HG03521 (cell line): Measurements from ENCODE around the gene DPP3.

Source experiments
- ATAC-seq: cut with Tn5 transposase; IDR thresholded peaks from one replicate; pipeline ENCODE4 v1.9.1; 2021; ENCODE audit warnings: mild to moderate bottlenecking, moderate library complexity; ENCODE audit not compliant: unreplicated experiment

The DPP3 gene

DNA sequence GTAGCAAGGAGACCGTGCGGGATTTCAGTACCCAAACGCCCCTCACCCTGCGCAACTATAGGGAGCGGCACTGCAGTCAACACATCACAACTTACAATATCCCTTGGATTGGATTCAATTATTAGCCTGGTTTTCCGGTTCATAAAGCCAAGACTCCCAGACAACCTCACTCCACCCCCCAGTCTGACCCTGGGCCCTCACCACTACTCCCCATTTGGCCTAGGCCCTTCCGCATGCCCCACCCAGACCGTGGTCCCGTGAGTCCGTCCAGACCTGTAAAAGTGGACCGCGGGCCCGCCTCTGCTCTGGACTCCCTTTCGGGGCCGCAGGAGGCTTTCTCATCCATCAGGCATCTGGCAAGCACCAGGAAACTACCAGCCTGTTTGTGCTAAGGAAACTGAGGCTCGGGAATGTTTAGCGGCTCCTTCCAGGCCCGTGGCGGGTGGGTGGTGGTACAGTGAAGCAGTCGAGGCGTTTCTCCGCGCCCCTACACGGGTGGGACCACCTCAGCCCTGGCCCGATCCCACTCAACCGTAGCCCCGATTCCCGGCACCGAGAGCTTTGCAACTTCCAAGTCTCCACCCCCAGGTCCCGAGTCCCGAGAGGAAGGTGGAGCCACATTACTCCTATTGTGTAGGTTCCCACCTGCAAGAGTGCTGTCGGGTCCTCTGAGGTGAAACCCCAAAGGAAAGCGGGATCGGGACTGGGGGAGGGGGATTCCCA lies 679 bp upstream of the DPP3 start:
- peak; percentile 1 for ATAC-seq

- no peak for ATAC-seq
Observed at GRCh38 chr11:66484806-66485380, 4.7 kb downstream of the DPP3 start.

- no peak for ATAC-seq
Observed at GRCh38 chr11:66488957-66489356, 8.7 kb downstream of the DPP3 start.

- no peak for ATAC-seq
Observed at GRCh38 chr11:66489636-66490035, 9.4 kb downstream of the DPP3 start.

DNA sequence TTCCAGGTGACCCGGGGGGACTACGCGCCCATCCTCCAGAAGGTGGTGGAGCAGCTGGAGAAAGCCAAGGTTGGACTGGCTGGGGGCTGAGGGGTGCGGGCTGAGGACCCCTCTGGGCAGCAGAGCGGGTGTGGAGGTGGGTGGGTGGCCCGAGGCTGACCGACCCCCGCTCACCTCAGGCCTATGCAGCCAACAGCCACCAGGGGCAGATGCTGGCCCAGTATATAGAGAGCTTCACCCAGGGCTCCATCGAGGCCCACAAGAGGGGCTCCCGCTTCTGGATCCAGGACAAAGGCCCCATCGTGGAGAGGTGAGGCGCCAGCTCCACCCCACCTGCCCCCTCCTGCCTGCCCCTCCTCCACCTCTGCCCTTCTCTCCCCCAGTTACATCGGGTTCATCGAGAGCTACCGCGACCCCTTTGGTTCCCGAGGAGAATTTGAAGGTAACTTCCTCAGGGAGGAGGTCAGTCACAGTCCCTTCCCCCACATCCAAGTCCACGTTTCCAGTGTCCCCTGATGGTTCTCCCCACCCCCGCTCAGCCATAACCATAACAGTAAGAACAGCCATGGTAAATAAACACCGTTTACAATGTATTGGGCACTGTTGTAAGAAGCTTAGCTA lies 11.2 kb downstream of the DPP3 start:
- no peak for ATAC-seq

GRCh38 chr11:66492161-66492865 lies 12.1 kb downstream of the DPP3 start:
- ATAC-seq = no peak

DNA sequence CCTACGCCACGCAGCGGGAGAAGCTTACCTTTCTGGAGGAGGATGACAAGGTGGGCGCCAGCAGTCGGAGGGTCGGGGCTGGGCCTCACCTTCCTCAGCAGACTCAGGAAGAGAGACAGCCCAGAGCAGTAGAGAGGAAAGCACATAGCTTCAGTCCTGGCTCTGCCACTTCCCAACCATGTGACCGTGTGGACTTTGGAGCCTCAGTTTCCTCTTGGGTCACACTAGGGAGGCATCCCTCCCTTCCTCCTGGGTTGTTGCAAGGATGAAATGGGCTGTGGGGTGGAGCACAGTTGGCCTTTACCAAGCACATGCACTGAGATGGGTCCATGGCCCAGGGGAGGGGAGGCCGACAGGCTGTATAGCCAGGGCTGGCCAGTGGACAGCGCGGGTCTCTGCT lies 12.9 kb downstream of the DPP3 start:
- no peak for ATAC-seq

DNA sequence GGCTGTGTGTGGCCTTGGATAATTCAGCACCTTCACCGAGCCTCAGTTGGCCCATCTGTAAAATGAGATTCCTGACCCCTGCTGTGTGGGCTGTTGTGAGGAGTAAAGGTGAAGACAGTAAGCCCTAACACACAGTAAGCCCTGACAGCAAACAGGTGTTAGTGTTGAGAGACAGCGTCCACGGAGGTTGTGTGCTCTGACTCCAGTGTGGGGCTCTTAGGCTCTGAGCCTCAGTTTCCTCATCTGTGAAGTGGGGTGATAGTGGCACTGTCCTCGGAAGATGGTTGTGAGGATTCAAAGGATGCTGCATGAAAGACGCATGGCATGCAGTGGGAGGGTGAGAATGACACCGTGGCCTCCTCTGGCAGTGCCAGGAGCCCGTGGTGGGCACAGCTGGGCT lies 14.2 kb downstream of the DPP3 start:
- no peak for ATAC-seq

DNA sequence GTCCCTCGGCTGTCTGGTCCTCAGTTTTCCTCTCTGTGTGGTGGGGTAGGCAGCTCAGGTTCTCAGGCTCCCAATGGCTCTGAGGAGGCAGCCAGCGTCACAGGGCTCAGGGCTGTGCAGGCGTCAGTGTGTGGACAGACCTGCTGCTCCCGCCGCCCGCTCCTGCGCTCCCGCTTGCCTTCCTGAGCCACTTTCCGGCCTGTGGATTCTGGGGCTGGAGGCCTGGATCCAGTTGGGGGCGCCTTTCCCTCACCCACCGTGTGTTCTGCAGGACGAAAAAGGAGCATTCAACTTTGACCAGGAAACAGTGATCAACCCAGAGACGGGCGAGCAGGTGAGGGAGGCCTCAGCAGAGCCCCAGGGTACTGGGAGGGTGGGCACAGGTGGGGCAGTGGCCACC lies 14.7 kb downstream of the DPP3 start:
- no peak for ATAC-seq

DNA sequence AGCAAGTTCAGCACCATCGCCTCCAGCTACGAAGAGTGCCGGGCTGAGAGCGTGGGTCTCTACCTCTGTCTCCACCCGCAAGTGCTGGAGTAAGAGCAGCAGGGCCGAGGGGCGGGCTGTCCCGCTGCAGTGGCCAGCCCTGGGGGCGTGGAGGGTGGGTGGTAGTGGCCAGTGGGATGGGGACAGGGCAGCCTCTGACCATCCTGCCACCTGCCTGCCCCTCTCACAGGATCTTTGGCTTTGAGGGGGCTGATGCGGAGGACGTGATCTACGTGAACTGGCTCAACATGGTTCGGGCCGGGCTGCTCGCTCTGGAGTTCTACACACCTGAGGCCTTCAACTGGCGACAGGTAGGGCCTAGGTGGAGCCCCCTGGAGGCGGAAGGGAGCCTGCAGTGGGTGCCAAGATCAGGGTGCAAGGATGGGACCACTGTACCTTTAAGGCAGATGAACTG lies 15.2 kb downstream of the DPP3 start:
- no peak for ATAC-seq

DNA sequence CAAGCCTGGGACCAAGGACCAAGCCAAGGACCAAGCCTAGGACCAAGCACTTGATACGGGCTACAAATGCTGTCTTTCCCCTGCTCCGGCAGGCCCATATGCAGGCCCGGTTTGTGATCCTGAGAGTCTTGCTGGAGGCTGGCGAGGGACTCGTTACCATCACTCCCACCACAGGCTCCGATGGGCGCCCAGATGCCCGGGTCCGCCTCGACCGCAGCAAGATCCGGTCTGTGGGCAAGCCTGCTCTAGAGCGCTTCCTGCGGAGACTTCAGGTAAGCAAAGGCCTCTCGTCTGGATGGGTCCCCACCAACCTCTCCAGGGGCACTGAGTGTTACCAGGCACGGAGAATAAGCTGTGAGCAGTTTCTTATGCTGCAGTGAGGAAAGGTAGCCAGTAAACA lies 17.0 kb downstream of the DPP3 start:
- no peak for ATAC-seq

DNA sequence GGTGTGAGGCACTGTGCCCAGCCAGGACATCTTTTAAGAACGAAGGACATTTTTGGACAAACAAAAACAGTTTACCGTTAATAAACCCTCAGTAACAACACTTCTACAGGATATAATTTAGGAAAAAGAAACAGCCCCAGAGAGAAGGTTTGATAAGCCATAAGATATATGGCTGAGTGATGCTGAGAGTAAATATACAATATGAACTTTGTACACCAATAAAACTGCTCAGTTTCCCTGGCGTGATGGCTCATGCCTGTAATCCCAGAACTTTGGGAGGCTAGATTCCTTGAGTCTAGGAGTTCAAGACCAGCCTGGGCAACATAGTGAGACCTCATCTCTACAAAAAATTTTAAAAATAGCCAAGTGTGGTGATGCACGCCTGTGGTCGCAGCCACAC lies 18.3 kb downstream of the DPP3 start:
- no peak for ATAC-seq

DNA sequence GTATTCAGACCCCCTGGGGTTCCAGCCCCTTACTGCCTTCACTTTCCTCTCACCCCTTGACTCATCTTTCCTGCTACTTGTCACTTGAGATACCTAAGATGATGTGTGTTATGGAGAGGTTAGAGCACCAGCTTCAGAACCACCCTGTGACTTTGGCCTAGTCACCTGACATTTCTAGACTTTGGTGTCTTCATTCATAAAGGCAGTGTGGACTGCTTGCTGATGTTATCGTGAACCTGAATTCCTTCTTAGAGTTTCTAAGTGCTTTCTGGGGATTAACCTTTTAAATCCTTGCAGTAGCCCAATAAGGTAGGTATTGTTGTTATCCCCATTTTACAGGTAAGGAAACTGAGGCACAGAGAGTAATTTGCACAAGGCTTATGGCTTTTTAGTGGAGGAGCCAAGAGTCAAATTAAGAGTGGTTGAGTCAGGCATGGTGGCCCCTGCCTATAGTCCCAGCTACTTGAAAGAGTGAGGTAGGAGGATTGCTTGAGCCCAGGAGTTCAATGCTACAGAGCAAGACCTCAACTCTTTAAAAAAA lies 25.1 kb downstream of the DPP3 start:
- no peak for ATAC-seq

DNA sequence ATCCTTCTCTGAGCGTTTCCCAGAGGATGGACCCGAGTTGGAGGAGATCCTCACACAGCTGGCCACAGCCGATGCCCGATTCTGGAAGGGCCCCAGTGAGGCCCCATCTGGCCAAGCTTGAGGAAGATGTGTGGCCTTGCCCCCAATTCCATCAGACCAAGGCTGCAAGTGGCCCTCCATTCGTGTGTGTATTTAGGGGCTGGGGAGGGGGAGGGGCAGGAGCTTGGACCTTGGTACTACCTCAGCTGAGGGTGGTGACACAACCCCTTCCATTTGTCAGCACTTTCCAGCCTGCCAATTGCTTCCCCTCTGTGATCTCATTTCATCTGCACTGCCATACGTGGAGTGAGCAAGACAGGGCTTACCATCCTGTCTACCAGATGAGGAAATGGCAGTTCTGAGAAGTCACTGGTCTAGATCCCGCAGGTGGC lies 28.9 kb downstream of the DPP3 start:
- no peak for ATAC-seq

GRCh38 chr11:66510271-66510989 lies 30.2 kb downstream of the DPP3 start, which contains the start of gene BBS1:
BBS1 (plus strand) TSS chr11:66510635; CDS start chr11:66510660, 25 bp downstream.
- peak; percentile 85 for ATAC-seq

DNA sequence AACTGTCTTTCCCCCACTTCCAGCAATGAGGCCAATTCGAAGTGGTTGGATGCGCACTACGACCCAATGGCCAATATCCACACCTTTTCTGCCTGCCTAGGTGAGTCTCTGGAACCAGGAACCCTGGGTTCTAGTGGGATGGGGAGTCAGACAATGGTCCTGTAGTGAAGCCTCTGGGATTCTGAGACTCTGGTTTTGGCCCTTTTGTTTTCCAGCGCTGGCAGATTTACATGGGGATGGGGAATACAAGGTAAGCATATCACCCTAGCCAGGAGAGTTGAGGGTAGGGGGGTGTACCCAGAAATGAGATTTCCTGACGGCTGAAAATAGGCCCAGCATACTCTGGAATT lies 30.7 kb downstream of the DPP3 start:
- no peak for ATAC-seq

DNA sequence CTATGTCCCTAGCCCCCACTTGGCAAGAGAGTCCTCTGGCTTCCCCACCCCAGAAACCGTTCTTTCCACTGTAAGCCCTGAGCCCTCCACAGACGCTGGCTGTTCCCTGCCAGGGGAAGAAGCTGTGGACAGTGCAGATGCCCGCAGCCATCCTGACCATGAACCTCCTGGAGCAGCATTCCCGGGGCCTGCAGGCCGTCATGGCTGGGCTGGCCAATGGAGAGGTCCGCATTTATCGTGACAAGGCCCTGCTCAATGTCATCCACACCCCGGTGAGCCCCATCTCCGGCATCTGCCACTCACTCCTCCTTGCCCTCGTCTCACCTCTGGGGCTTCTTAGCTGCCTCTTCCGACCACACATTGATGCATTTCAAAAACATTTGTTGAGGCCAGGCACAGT lies 43.4 kb downstream of the DPP3 start:
- ATAC-seq = no peak

DNA sequence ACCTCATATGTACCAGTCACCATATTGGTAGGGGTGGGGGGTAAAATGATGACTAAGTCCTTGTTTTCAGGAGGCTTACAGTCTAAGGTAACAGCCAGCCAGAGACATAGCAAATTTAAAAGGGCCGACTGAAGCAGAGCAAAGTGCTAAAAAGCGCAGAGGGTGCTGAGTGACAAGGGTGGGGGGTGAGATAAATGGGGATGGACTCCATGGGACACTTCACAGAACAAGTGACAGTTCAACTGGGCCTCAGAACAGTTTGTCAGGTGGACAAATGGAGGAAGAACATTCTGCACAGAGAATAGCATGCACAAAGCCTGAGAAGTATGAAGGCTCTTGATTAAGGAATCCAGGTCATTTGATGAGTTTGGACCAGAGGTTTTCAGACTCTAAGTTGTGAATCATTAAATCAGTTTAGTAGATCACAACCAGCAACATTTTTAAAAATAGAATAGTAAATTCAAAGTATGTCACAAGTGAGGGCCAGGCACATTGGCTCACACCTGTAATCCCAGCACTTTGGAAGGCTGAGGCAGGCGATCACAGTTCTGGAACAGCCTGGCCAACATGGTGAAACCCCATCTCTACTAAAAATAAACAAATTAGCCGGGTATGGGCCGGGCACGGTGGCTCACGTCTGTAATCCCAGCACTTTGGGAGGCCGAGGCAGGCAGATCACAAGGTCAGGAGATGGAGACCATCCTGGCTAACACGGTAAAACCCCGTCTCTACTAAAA lies 44.2 kb downstream of the DPP3 start:
- ATAC-seq = no peak

DNA sequence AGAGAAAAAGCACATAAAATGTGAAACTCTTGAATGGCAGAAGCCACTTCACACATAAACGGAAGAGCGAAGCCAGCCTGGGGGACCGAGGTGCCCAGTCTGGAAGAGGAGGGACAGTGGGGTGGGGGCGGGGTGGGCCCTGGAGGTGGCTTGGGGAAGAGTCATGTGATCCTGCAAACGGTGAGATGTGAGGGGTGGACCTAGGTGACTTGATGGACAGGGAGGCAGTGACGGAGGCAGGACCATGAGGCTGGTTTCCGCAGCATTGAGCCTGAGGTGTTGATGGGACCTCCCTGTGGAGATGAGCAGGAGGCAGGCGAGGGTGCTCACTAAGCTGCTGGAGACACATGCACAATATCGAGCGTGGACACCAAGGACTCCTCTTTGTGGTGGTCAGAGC lies 48.8 kb downstream of the DPP3 start:
- ATAC-seq = no peak

DNA sequence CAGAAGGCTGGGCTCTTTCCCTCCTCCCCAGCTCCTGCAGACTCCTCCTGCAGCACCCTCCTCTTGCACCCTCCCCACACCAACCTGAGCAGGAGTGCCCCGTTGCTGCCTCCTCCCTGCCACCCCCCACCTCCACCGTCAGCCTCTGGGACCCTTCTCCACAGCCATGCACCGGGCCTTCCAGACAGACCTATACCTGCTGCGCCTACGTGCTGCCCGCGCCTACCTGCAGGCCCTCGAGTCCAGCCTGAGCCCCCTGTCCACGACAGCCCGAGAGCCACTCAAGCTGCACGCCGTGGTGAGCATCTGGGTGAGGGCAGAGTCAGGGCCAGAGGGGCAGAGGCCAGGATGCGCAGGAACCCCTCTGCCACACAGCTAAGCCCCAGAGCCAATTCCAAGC lies 49.4 kb downstream of the DPP3 start:
- ATAC-seq = no peak
